ENCODE data around the gene NUTF2. TPM values are rescaled to one million over a fixed set of nuclear protein-coding genes. Genes with fewer than 3 reads are reported as not detected.

The NUTF2 gene
- total RNA-seq, 1 experiment from 2014 or later, result 217 TPM

DNA sequence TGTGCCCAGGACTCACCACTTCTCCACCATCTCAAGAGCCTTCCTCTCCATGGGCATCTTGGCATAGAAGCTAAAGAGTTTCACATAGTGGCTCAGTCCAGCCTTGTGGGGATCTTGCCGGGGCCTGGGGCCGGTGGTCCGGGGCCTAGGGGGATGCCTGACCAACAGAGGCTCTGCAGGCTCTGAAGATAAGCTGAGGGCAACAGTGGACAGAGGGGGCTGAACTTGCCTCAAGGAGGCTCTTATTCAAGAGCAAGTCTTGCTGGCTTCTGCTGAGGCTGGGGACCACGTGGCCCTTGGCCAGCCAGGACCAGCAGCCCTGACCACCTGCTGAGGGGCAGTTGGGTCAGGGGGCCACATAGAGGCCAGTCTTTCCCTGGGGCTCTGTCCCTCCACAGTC is 18.1 kb upstream of the NUTF2 start:
- TF ChIP-seq, protein P1, sequence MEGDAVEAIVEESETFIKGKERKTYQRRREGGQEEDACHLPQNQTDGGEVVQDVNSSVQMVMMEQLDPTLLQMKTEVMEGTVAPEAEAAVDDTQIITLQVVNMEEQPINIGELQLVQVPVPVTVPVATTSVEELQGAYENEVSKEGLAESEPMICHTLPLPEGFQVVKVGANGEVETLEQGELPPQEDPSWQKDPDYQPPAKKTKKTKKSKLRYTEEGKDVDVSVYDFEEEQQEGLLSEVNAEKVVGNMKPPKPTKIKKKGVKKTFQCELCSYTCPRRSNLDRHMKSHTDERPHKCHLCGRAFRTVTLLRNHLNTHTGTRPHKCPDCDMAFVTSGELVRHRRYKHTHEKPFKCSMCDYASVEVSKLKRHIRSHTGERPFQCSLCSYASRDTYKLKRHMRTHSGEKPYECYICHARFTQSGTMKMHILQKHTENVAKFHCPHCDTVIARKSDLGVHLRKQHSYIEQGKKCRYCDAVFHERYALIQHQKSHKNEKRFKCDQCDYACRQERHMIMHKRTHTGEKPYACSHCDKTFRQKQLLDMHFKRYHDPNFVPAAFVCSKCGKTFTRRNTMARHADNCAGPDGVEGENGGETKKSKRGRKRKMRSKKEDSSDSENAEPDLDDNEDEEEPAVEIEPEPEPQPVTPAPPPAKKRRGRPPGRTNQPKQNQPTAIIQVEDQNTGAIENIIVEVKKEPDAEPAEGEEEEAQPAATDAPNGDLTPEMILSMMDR (conservative IDR thresholded peaks at IDR 0.05; ENCODE audit: low read depth, low read length), result no peak
- TF ChIP-seq EZH2 (IDR thresholded peaks at IDR 0.05; ENCODE audit: borderline replicate concordance, low read depth, low read length, poor library complexity, severe bottlenecking), result no peak
- ChIA-PET CTCF (no interaction called here), POLR2A (ENCODE audit: low non-redundant PET) (no interaction called here)
- H3K4me3 ChIP-seq (ENCODE audit: low read depth, low read length, poor library complexity, severe bottlenecking), result no peak overlapping the region
- no peak overlapping the region for H3K27ac ChIP-seq (ENCODE audit: low read depth, low read length, poor library complexity, severe bottlenecking)
- DNase-seq (ENCODE audit: low spot score), result no peak
- no TSS peak for BruUV-seq (replicated peaks)
- intact Hi-C loops (cut with micrococcal nuclease; ENCODE audit: unreplicated experiment), result no loop called here
- H3K27me3 ChIP-seq (replicated peaks; ENCODE audit: insufficient read depth, low read depth, low read length, poor library complexity), result no peaks in the 10 kb centered on the region
- H3K4me1 ChIP-seq (ENCODE audit: insufficient read depth, low read length, poor library complexity, severe bottlenecking), result no peaks in the 10 kb centered on the region
- H3K9me3 ChIP-seq (ENCODE audit: low read depth, low read length, poor library complexity, severe bottlenecking), result no peaks in the 10 kb centered on the region
- H3K36me3 ChIP-seq (ENCODE audit: insufficient read depth, low read length, poor library complexity, severe bottlenecking), result peaks cover 36% of the 10 kb centered on the region

DNA sequence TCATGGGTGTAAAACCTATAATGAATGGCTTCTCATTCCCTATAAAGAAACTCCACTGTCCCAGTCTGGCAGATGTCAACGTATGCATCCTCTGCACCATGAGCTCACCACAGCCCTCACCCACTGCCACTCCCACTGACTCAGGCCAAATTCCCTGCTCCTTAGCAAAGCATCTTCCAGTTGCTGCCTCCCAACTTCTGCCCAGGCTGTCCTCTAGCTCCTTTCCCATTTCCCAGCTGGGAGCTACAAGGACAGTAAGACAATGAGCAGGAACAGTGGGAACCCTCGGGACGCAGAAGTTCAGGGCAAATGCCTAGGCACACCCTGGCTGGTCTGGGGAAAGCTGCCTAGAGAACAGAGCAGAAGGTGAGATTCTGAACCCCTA is 13.7 kb upstream of the NUTF2 start:
- Histone ChIP-seq H3K9me3 (ENCODE audit: low read depth, low read length, poor library complexity, severe bottlenecking) (no peaks in the 10 kb centered on the region), H3K27me3 (replicated peaks; ENCODE audit: insufficient read depth, low read depth, low read length, poor library complexity) (no peaks in the 10 kb centered on the region), H3K36me3 (ENCODE audit: insufficient read depth, low read length, poor library complexity, severe bottlenecking) (peaks cover 30% of the 10 kb centered on the region), H3K4me1 (ENCODE audit: insufficient read depth, low read length, poor library complexity, severe bottlenecking) (no peaks in the 10 kb centered on the region), H3K4me3 (ENCODE audit: low read depth, low read length, poor library complexity, severe bottlenecking) (peak overlapping the region; percentile 79), H3K27ac (ENCODE audit: low read depth, low read length, poor library complexity, severe bottlenecking) (peak overlapping the region; percentile 84)
- TF ChIP-seq, protein P1 (conservative IDR thresholded peaks at IDR 0.05; ENCODE audit: low read depth, low read length), result no peak
- no peak for TF ChIP-seq EZH2 (IDR thresholded peaks at IDR 0.05; ENCODE audit: borderline replicate concordance, low read depth, low read length, poor library complexity, severe bottlenecking)
- DNase-seq (ENCODE audit: low spot score), result no peak
- POLR2A ChIA-PET (ENCODE audit: low non-redundant PET), result interaction anchor here (0.7 kb wide), 1 partner anchor 122 kb away, joined by 3 read pairs; no protein-coding TSS in a partner anchor
- BruUV-seq (replicated peaks), result no TSS peak
- CTCF ChIA-PET, result interaction anchor here (2.3 kb wide), 1 partner anchor 17 kb away, joined by 10 read pairs; no protein-coding TSS in a partner anchor
- intact Hi-C loops (cut with micrococcal nuclease; ENCODE audit: unreplicated experiment), result no loop called here

DNA sequence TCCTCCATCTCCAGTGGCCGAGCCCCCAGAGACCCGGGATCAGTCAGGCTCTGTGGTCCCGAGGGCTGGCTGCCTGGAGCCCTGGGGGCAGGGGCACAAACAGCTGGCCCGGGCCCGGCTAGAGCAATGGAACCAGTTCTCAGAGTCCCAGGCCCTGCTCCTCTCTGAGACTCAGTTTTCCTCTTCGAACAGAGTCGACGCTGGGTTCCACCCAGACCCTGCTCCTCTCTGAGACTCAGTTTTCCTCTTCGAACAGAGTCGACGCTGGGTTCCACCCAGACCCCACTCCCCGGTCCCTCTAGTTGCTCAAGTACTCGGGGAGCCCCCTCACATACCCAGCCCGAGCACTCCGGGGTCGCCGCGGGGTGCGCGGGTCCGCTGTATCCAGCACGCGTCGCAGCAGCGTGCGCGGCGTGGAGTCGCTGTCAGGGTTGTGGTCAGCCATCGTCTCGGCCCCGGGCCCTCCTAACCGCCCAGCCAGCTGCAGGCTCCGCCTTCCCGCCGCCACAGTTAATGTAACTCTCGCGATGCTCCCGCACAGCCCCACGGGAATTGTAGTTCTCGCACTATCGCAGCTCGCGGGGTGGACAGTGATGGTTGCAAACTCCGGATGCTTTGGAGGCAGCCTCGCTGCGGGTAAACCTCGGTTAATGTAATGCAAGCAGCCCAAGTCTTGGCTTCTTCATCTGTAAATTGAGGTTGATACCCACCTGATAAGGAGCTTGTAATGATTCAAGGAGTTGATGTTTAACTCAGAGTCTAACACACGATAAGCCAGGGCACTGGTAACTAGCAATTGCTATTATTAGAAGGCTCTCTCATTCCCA is 13.1 kb upstream of the NUTF2 start:
- POLR2A ChIA-PET (ENCODE audit: low non-redundant PET), result interaction anchor here (0.6 kb wide), 1 partner anchor 40 kb away, joined by 5 read pairs; no protein-coding TSS in a partner anchor
- peak; percentile 94 for DNase-seq (ENCODE audit: low spot score)
- peak overlapping the region; percentile 84 for H3K27ac ChIP-seq (ENCODE audit: low read depth, low read length, poor library complexity, severe bottlenecking)
- peak overlapping the region; percentile 79 for H3K4me3 ChIP-seq (ENCODE audit: low read depth, low read length, poor library complexity, severe bottlenecking)
- no peaks in the 10 kb centered on the region for H3K9me3 ChIP-seq (ENCODE audit: low read depth, low read length, poor library complexity, severe bottlenecking)
- no peaks in the 10 kb centered on the region for H3K4me1 ChIP-seq (ENCODE audit: insufficient read depth, low read length, poor library complexity, severe bottlenecking)
- CTCF ChIA-PET, result interaction anchor here (0.6 to 2.3 kb wide), 2 partner anchors 17 to 104 kb away, joined by 3 to 10 read pairs; no protein-coding TSS in a partner anchor
- intact Hi-C loops (cut with micrococcal nuclease; ENCODE audit: unreplicated experiment), result no loop called here
- no peaks in the 10 kb centered on the region for H3K27me3 ChIP-seq (replicated peaks; ENCODE audit: insufficient read depth, low read depth, low read length, poor library complexity)
- peaks cover 24% of the 10 kb centered on the region for H3K36me3 ChIP-seq (ENCODE audit: insufficient read depth, low read length, poor library complexity, severe bottlenecking)
- TF ChIP-seq, protein P1 (conservative IDR thresholded peaks at IDR 0.05; ENCODE audit: low read depth, low read length), result no peak
- no TSS peak for BruUV-seq (replicated peaks)
